ENCODE data around the gene ANO1. TPM values are rescaled to one million over a fixed set of nuclear protein-coding genes. Genes with fewer than 3 reads are reported as not detected.

ANO1 gene
- polyA plus RNA-seq, 4 donors: 1.1 to 8.3 (median 2.9) TPM; not detected in 1

- H3K27me3 ChIP-seq (ENCODE audit: control insufficient read depth in 3 of 3, insufficient read depth in 3 of 3, low read length in 3 of 3): peaks cover 6 to 84% (median 22%) of the 10 kb centered on the region in 3 donors
- no peaks in the 10 kb centered on the region for H3K4me1 ChIP-seq (ENCODE audit: control insufficient read depth in 3 of 3, insufficient read depth in 2 of 3, low read depth in 1 of 3, low read length in 2 of 3)
- no peak overlapping the region for H3K27ac ChIP-seq (ENCODE audit: low read depth in 1 of 3, low read length in 2 of 3)
- DNase-seq: no peak
- no peaks in the 10 kb centered on the region for H3K9me3 ChIP-seq (ENCODE audit: control insufficient read depth in 2 of 2, insufficient read depth in 1 of 2, low read depth in 1 of 2, low read length in 1 of 2)
- WGBS, 3 donors: 30 to 52% (median 34%) methylated on average over 21 of the region's 21 CpGs
- H3K4me3 ChIP-seq (ENCODE audit: low read depth in 1 of 3, low read length in 3 of 3): no peak overlapping the region
- FAIRE-seq: no peak
- H3K36me3 ChIP-seq (ENCODE audit: control insufficient read depth in 3 of 3, insufficient read depth in 2 of 3, low read depth in 1 of 3, low read length in 3 of 3): no peaks in the 10 kb centered on the region
Measured at GRCh38 chr11:70072861-70073755, 5.0 kb upstream of the ANO1 start.

GRCh38 chr11:70073871-70074371, 4.2 kb upstream of the ANO1 start:
- Histone ChIP-seq H3K27me3 (ENCODE audit: control insufficient read depth in 3 of 3, insufficient read depth in 3 of 3, low read length in 3 of 3) (peaks cover 13 to 77% (median 17%) of the 10 kb centered on the region in 3 donors), H3K36me3 (ENCODE audit: control insufficient read depth in 3 of 3, insufficient read depth in 2 of 3, low read depth in 1 of 3, low read length in 3 of 3) (no peaks in the 10 kb centered on the region), H3K4me1 (ENCODE audit: control insufficient read depth in 3 of 3, insufficient read depth in 2 of 3, low read depth in 1 of 3, low read length in 2 of 3) (no peaks in the 10 kb centered on the region), H3K4me3 (ENCODE audit: low read depth in 1 of 3, low read length in 3 of 3) (no peak overlapping the region), H3K27ac (ENCODE audit: low read depth in 1 of 3, low read length in 2 of 3) (no peak overlapping the region), H3K9me3 (ENCODE audit: control insufficient read depth in 2 of 2, insufficient read depth in 1 of 2, low read depth in 1 of 2, low read length in 1 of 2) (no peaks in the 10 kb centered on the region)
- FAIRE-seq (no peak), DNase-seq (no peak)
- WGBS, 3 donors: 33 to 43% (median 39%) methylated on average over 22 of the region's 22 CpGs

- no peak overlapping the region for H3K4me3 ChIP-seq (ENCODE audit: low read depth in 1 of 3, low read length in 3 of 3)
- no peaks in the 10 kb centered on the region for H3K9me3 ChIP-seq (ENCODE audit: control insufficient read depth in 2 of 2, insufficient read depth in 1 of 2, low read depth in 1 of 2, low read length in 1 of 2)
- FAIRE-seq (no peak), DNase-seq (no peak)
- 70 to 86% (median 84%) methylated on average over 8 of the region's 8 CpGs for WGBS, 3 donors
- peaks cover 15 to 78% (median 21%) of the 10 kb centered on the region in 3 donors for H3K27me3 ChIP-seq (ENCODE audit: control insufficient read depth in 3 of 3, insufficient read depth in 3 of 3, low read length in 3 of 3)
- no peak overlapping the region for H3K27ac ChIP-seq (ENCODE audit: low read depth in 1 of 3, low read length in 2 of 3)
- H3K36me3 ChIP-seq (ENCODE audit: control insufficient read depth in 3 of 3, insufficient read depth in 2 of 3, low read depth in 1 of 3, low read length in 3 of 3): no peaks in the 10 kb centered on the region
- no peaks in the 10 kb centered on the region for H3K4me1 ChIP-seq (ENCODE audit: control insufficient read depth in 3 of 3, insufficient read depth in 2 of 3, low read depth in 1 of 3, low read length in 2 of 3)
Measured at GRCh38 chr11:70074746-70075145, 3.4 kb upstream of the ANO1 start.

GRCh38 chr11:70075836-70076235, 2.3 kb upstream of the ANO1 start:
- no peak for FAIRE-seq
- H3K27me3 ChIP-seq (ENCODE audit: control insufficient read depth in 3 of 3, insufficient read depth in 3 of 3, low read length in 3 of 3): peaks cover 15 to 79% (median 16%) of the 10 kb centered on the region in 3 donors

GRCh38 chr11:70076461-70076931, 1.6 kb upstream of the ANO1 start:
- Histone ChIP-seq H3K27ac (ENCODE audit: low read depth in 1 of 3, low read length in 2 of 3) (no peak overlapping the region), H3K27me3 (ENCODE audit: control insufficient read depth in 3 of 3, insufficient read depth in 3 of 3, low read length in 3 of 3) (peaks cover 15 to 78% (median 16%) of the 10 kb centered on the region in 3 donors), H3K4me1 (ENCODE audit: control insufficient read depth in 3 of 3, insufficient read depth in 2 of 3, low read depth in 1 of 3, low read length in 2 of 3) (no peaks in the 10 kb centered on the region), H3K4me3 (ENCODE audit: low read depth in 1 of 3, low read length in 3 of 3) (no peak overlapping the region), H3K9me3 (ENCODE audit: control insufficient read depth in 2 of 2, insufficient read depth in 1 of 2, low read depth in 1 of 2, low read length in 1 of 2) (no peaks in the 10 kb centered on the region), H3K36me3 (ENCODE audit: control insufficient read depth in 3 of 3, insufficient read depth in 2 of 3, low read depth in 1 of 3, low read length in 3 of 3) (no peaks in the 10 kb centered on the region)
- DNase-seq: no peak
- 39 to 62% (median 52%) methylated on average over 6 of the region's 6 CpGs for WGBS, 3 donors
- no peak for FAIRE-seq

More at GRCh38 chr11:70075836-70076235, 2.3 kb upstream of the ANO1 start:
- no peak for DNase-seq
- Histone ChIP-seq H3K36me3 (ENCODE audit: control insufficient read depth in 3 of 3, insufficient read depth in 2 of 3, low read depth in 1 of 3, low read length in 3 of 3) (no peaks in the 10 kb centered on the region), H3K27ac (ENCODE audit: low read depth in 1 of 3, low read length in 2 of 3) (no peak overlapping the region), H3K4me3 (ENCODE audit: low read depth in 1 of 3, low read length in 3 of 3) (no peak overlapping the region), H3K4me1 (ENCODE audit: control insufficient read depth in 3 of 3, insufficient read depth in 2 of 3, low read depth in 1 of 3, low read length in 2 of 3) (no peaks in the 10 kb centered on the region), H3K9me3 (ENCODE audit: control insufficient read depth in 2 of 2, insufficient read depth in 1 of 2, low read depth in 1 of 2, low read length in 1 of 2) (no peaks in the 10 kb centered on the region)
- WGBS, 3 donors: 89 to 90% (median 90%) methylated on average over 8 of the region's 8 CpGs

- no peak overlapping the region for H3K27ac ChIP-seq (ENCODE audit: low read depth in 1 of 3, low read length in 2 of 3)
- no peak for DNase-seq
- H3K27me3 ChIP-seq (ENCODE audit: control insufficient read depth in 3 of 3, insufficient read depth in 3 of 3, low read length in 3 of 3): peaks cover 15 to 76% (median 16%) of the 10 kb centered on the region in 3 donors
- FAIRE-seq: no peak
- no peaks in the 10 kb centered on the region for H3K36me3 ChIP-seq (ENCODE audit: control insufficient read depth in 3 of 3, insufficient read depth in 2 of 3, low read depth in 1 of 3, low read length in 3 of 3)
- H3K4me3 ChIP-seq (ENCODE audit: low read depth in 1 of 3, low read length in 3 of 3): no peak overlapping the region
- H3K4me1 ChIP-seq (ENCODE audit: control insufficient read depth in 3 of 3, insufficient read depth in 2 of 3, low read depth in 1 of 3, low read length in 2 of 3): no peaks in the 10 kb centered on the region
- 22 to 26% (median 23%) methylated on average over 26 of the region's 26 CpGs for WGBS, 3 donors
- H3K9me3 ChIP-seq (ENCODE audit: control insufficient read depth in 2 of 2, insufficient read depth in 1 of 2, low read depth in 1 of 2, low read length in 1 of 2): no peaks in the 10 kb centered on the region
Measured at GRCh38 chr11:70077411-70078094, 564 bp upstream of the ANO1 start.

- no peak for FAIRE-seq
- 14 to 22% (median 14%) methylated on average over 40 to 50 of the region's 50 CpGs for WGBS, 3 donors
- Histone ChIP-seq H3K9me3 (ENCODE audit: control insufficient read depth in 2 of 2, insufficient read depth in 1 of 2, low read depth in 1 of 2, low read length in 1 of 2) (no peaks in the 10 kb centered on the region), H3K36me3 (ENCODE audit: control insufficient read depth in 3 of 3, insufficient read depth in 2 of 3, low read depth in 1 of 3, low read length in 3 of 3) (no peaks in the 10 kb centered on the region), H3K27me3 (ENCODE audit: control insufficient read depth in 3 of 3, insufficient read depth in 3 of 3, low read length in 3 of 3) (peaks cover 14 to 64% (median 15%) of the 10 kb centered on the region in 3 donors), H3K4me1 (ENCODE audit: control insufficient read depth in 3 of 3, insufficient read depth in 2 of 3, low read depth in 1 of 3, low read length in 2 of 3) (no peaks in the 10 kb centered on the region), H3K27ac (ENCODE audit: low read depth in 1 of 3, low read length in 2 of 3) (no peak overlapping the region), H3K4me3 (ENCODE audit: low read depth in 1 of 3, low read length in 3 of 3) (no peak overlapping the region)
- DNase-seq: no peak
Measured at GRCh38 chr11:70078781-70079616, 882 bp downstream of the ANO1 start.

GRCh38 chr11:70079691-70080090, 1.6 kb downstream of the ANO1 start:
- Histone ChIP-seq H3K27me3 (ENCODE audit: control insufficient read depth in 3 of 3, insufficient read depth in 3 of 3, low read length in 3 of 3) (peaks cover 9 to 58% (median 15%) of the 10 kb centered on the region in 3 donors), H3K4me3 (ENCODE audit: low read depth in 1 of 3, low read length in 3 of 3) (no peak overlapping the region)

More at GRCh38 chr11:70079691-70080090, 1.6 kb downstream of the ANO1 start:
- H3K9me3 ChIP-seq (ENCODE audit: control insufficient read depth in 2 of 2, insufficient read depth in 1 of 2, low read depth in 1 of 2, low read length in 1 of 2): no peaks in the 10 kb centered on the region
- no peak for FAIRE-seq
- H3K27ac ChIP-seq (ENCODE audit: low read depth in 1 of 3, low read length in 2 of 3): no peak overlapping the region
- DNase-seq: no peak
- H3K36me3 ChIP-seq (ENCODE audit: control insufficient read depth in 3 of 3, insufficient read depth in 2 of 3, low read depth in 1 of 3, low read length in 3 of 3): no peaks in the 10 kb centered on the region
- H3K4me1 ChIP-seq (ENCODE audit: control insufficient read depth in 3 of 3, insufficient read depth in 2 of 3, low read depth in 1 of 3, low read length in 2 of 3): no peaks in the 10 kb centered on the region
- 68 to 80% (median 72%) methylated on average over 5 of the region's 5 CpGs for WGBS, 3 donors

Data from small intestine (tissue), 7 donors.